HG02678 (cell line): ENCODE results near the gene GGA2.
"Not testable (repeated sequence)": the region's sequence is repeated elsewhere in the genome, so short reads cannot be mapped to it uniquely, and the experiment has no call there.

Source experiments
- ATAC-seq: cut with Tn5 transposase; IDR thresholded peaks from one replicate; pipeline ENCODE4 v1.9.1; 2021; ENCODE audit warnings: mild to moderate bottlenecking, moderate library complexity; ENCODE audit not compliant: unreplicated experiment

GGA2 gene

GRCh38 chr16:23478566-23478965, 31.7 kb downstream of the GGA2 start:
- no peak for ATAC-seq

GRCh38 chr16:23476289-23476688, 34.0 kb downstream of the GGA2 start:
- no peak for ATAC-seq

GRCh38 chr16:23469814-23470213, 40.5 kb downstream of the GGA2 start:
- ATAC-seq, result no peak

GRCh38 chr16:23466162-23466885, 44.0 kb downstream of the GGA2 start:
- no peak for ATAC-seq

GRCh38 chr16:23465179-23465578, 45.1 kb downstream of the GGA2 start:
- ATAC-seq, result no peak

- ATAC-seq, result no peak
Observed at GRCh38 chr16:23464196-23464595, 46.1 kb downstream of the GGA2 start.

GRCh38 chr16:23462994-23463393, 47.3 kb downstream of the GGA2 start:
- not testable (repeated sequence) for ATAC-seq

GRCh38 chr16:23453338-23454052, 56.8 kb downstream of the GGA2 start:
- ATAC-seq, result peak; percentile 22

GRCh38 chr16:23452572-23453337, 57.5 kb downstream of the GGA2 start, which contains the start of gene COG7:
COG7 (minus strand) TSS chr16:23453189; CDS start chr16:23452994, 195 bp downstream.
- peak; percentile 86 for ATAC-seq

- no peak for ATAC-seq
Observed at GRCh38 chr16:23452221-23452571, 58.1 kb downstream of the GGA2 start.

- ATAC-seq, result no peak
Observed at GRCh38 chr16:23448392-23448791, 61.9 kb downstream of the GGA2 start.

GRCh38 chr16:23437542-23437941, 72.8 kb downstream of the GGA2 start:
- not testable (repeated sequence) for ATAC-seq

GRCh38 chr16:23436951-23437350, 73.3 kb downstream of the GGA2 start:
- no peak for ATAC-seq

GRCh38 chr16:23435500-23435899, 74.8 kb downstream of the GGA2 start:
- ATAC-seq, result no peak

- ATAC-seq, result no peak
Observed at GRCh38 chr16:23434380-23434779, 75.9 kb downstream of the GGA2 start.

- no peak for ATAC-seq
Observed at GRCh38 chr16:23433261-23433920, 76.9 kb downstream of the GGA2 start.

GRCh38 chr16:23432176-23433128, 77.8 kb downstream of the GGA2 start:
- ATAC-seq, result no peak

- ATAC-seq, result no peak
Observed at GRCh38 chr16:23428351-23428750, 81.9 kb downstream of the GGA2 start.

- no peak for ATAC-seq
Observed at GRCh38 chr16:23424292-23424958, 85.9 kb downstream of the GGA2 start.
